ENCODE data around the gene SRGAP2B.
"Not testable (repeated sequence)": the region's sequence is repeated elsewhere in the genome, so short reads cannot be mapped to it uniquely, and the experiment has no call there.

The SRGAP2B gene

DNA sequence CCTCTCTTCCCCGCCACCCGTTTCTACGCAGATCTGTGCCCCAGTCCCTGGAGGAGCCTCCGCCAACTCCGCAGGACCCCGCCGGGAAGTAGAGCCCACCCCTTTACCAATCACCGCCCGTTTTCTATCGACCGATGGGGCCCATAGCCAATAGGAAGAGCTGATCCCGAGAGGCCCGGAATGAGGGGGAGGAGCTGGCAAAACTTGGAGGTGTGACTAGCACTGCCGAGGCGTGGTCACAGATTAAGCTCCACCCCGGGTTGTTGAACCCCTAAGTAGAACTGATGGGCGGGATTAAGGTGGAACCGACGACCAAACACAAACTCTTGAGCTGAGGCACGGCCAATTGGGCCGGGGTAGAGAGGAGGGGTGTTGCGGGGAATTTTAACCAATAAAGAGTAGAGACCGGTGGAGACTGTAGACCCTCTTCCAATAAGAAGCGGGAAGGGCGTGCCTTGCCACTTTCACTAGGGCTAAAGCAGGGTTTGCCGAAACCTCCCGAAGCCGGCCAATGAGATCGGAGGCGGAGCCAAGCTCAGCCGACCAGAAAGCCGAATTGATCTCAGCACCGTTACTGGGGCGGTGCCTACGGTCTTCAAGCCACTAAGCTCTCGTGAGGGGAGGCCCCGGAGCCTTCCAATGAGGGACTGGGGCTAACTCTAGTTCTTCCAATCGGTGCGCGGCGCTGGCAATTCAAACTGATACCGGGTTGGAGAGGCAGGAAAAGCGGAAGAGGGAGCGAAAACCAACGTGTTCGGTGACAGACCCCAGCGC is at the start of gene SRGAP2B, which contains the start of gene FAM72D:
Gene SRGAP2B, minus strand, starts transcription at position 45 of the 774 bp plus-strand sequence. CDS start 2,427 bp downstream, outside the sequence.
Gene FAM72D, plus strand, starts transcription at position 691 of the 774 bp plus-strand sequence. CDS start 874 bp downstream, outside the sequence.
- not testable (repeated sequence) for DNase-seq

GRCh38 chr1:145144264-145144913 is 49.3 kb upstream of the SRGAP2B start:
- not testable (repeated sequence) for DNase-seq

- DNase-seq, result not testable (repeated sequence)
Observed at GRCh38 chr1:145140549-145140948, 45.4 kb upstream of the SRGAP2B start.

DNA sequence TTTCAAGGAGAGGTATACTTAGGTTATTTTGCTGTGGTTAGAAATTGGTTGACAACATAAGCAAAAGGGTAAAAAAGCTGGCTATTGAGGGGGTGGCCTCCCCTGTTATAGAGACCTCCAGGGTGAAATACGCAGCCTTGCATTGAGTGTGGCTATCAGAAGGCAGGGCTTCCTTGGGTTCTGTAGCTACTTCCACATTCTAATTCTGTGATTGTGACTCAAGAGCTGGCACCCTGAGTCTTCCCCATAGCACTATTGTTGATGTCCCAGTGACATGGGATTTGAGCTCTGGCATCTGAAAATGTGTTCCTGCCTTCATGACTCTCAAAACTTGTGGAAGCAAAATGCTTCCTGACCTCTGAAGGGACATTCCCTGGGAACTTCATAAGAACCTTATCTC is 39.3 kb upstream of the SRGAP2B start:
- not testable (repeated sequence) for DNase-seq

- DNase-seq, result not testable (repeated sequence)
Observed at GRCh38 chr1:145128697-145129469, 33.8 kb upstream of the SRGAP2B start.

- not testable (repeated sequence) for DNase-seq
Observed at GRCh38 chr1:145127144-145127543, 32.0 kb upstream of the SRGAP2B start.

GRCh38 chr1:145125112-145125511 is 30.0 kb upstream of the SRGAP2B start:
- not testable (repeated sequence) for DNase-seq

DNA sequence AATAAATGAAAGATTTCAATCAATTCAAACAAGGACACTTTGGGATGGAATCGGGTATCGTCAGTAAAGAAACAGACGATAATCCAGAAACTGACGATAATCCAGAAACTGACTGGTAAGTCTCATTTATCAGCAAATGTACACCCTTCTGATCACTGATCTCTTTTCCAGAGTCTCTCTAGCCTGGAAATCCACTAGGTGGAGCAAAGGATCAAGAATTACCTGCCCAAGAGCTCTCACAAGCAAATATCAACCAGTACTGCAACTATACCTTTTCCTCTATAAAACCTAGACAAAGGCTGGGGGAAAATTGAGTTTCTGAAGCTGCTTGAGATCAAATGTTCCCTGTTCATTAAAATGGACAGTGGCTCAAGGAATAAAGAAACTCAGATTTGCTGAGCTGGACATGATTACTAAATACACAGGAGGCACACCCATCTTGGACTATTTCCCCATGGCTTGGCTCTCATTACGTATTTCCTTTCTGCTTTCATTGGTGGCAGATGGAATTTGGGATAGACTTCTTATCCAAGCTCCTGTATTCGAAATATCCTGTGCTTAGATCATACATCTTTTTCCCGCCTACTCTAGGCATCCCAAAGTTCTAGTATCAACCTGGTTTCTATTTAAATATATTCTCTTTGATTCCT is 29.0 kb upstream of the SRGAP2B start:
- DNase-seq, result not testable (repeated sequence)

DNA sequence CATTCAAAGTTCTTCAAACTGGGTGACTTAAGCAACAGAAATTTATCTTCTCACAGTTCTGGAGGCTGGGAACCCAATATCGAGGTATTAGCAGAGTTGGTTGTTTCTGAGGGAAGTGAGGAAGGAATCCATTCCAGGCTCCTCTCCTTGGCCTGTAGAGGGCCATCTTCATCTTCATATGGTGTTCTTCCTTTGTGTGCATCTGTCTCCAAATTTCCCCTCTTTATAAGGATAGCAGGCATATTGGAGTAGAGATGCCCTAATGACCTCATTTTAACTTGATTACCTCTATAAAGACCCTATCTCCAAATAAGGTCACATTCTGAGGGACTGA is 27.9 kb upstream of the SRGAP2B start:
- not testable (repeated sequence) for DNase-seq

- not testable (repeated sequence) for DNase-seq
Observed at GRCh38 chr1:145122344-145123061, 27.4 kb upstream of the SRGAP2B start.

DNA sequence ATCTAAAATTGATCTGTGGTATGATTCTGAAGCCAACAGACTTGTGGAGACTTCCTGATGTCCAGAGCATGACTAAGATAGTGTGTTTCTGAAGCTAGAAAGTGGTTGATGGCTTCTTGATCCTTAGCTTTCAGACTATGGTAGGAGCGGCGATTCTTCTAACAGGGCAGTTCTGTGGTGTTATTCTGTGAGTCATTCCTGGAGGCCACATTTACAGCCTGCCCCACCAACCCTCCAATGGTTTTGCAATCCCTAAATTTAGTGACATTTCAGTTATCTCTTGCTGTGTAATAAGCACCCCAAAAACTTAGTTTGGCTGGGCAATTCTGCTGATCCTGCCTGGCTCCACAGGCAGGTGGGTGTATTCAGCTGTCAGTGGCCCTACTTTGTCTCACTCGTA is 24.7 kb upstream of the SRGAP2B start:
- not testable (repeated sequence) for DNase-seq

GRCh38 chr1:145115587-145116493 is 20.7 kb upstream of the SRGAP2B start:
- DNase-seq, result not testable (repeated sequence)

DNA sequence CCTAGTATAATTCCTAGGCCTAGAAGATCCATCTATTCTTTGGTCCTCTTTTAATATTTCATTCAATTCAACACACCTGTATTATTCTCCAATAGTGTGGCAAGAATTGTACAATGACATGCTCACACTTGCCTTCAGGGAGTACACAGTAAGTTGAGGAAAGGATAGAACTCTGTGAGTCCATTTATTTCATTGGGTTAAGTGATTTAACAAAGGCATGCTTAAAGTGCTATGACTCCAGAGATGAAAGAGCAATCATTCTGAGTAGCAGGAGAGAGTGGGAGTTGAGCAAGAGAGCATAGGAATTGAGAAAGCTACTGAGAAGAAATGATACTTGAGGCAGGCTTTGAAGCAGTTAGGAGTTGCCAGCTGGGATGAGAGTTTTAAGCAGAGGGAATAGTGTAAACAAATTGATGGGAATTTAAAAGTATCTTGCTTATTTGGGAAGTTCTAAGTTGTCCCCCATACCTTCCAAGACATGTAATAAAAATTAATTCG is 19.5 kb upstream of the SRGAP2B start:
- not testable (repeated sequence) for DNase-seq

DNA sequence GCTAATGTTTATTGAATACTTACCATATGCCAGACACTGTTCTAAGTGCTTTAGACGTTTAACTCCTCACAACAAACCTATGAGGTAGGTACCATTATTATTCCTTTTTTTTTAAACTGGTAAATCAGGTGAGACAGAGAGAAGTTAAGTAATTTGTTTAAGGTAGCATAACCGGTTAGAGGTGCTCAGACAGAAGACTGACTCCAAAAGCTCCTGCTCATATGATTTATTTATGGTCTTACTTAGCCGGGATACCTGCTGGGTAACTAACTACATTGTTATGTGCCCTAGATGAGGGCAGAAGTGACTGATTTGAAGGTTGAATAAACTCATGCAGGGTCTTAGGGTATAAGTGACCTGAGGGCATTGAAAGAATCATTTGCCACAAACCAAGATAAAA is 17.6 kb upstream of the SRGAP2B start:
- DNase-seq, result not testable (repeated sequence)

DNA sequence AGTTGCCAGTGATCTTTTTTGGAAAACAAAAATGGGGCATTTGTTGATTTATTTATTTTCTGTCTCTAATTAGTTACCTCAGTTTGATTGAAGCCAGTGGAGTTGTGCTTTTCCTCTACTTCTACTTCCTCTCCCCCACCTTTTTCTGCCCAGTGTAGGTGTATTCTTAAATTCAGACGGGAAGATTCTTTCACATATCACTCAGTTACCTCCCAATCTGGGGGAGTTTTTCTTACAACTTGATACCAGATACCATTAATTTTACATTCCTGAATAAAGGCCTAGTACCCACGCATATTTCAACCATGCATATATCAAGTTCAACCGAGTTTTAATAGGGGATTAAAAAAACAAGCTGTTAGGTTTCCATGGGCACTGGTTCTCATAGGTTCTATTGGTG is 16.5 kb upstream of the SRGAP2B start:
- not testable (repeated sequence) for DNase-seq

DNA sequence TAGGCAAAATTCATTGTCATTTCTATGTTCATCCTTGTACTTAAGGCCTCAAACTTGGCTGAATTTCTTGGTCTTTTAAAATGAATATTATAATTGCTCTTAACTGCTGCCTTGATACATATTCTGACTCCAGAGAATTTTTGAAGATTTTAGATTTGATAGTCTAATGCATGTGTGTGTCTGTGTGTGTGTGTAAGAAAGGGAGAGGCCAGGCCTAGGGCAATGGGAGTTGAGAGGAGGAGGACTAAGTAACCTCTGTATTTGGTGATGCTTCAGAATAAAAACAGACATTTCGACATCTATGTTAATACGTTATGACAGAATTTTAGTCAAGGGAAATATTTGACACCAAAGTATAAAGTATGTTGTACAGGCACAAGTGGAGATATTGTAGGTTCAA is 8.2 kb upstream of the SRGAP2B start:
- DNase-seq, result not testable (repeated sequence)

DNA sequence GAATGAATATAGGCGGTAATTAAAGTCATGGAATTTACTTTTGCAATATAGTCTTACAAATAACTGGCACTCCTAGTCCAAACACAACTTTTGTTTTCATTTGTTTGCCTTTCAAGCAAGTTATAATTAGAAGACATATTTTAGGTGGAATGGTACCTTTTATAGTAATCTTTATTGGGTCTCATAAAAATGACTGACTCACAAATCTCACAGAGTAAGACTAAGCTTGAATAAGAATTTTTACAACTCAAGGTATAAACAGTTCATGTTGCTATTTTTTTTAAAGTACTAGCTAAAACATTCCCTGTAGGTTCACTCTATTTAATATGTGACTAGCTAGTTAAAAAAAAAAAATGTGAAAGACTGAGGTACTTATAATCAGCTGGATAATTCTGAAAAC is 6.6 kb upstream of the SRGAP2B start:
- DNase-seq, result not testable (repeated sequence)

DNA sequence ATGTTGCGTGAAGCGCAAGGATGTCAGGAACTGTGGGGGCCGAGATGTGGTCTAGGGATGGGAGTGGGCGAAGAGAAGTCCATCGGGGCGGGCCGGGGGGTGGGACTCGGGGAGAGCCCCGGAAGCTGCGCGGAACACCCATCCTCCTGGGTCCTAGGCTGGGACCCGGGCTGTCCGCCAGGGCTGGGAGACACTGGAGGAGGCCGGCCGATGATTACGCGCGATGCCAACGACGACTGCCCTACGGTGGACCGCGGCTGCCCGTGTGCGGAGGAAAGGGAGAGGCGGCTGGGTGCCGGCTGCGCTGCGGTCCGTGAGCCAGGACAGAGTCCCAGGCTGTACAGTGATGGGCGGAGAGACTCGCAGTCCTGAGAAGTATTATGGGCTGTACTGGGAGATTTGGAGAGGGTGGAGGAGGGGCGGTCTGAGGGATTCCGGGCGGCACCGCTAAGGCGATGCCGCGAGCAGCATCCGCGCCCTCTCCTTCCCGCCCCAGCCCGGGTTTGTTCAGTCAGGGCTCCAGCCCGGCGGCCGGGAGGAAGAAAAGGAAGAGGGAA is 395 bp downstream of the SRGAP2B start:
- not testable (repeated sequence) for DNase-seq

- not testable (repeated sequence) for DNase-seq
Observed at GRCh38 chr1:145093517-145094149, 1.5 kb downstream of the SRGAP2B start.
